Esophagus squamous epithelium (tissue), 4 donors: ENCODE results near the gene TCF12.

ENCODE experiments used
- POLR2A ChIP-seq, 4 donors: fragments of 450-650 bp; IDR thresholded peaks; one replicate each; pipeline ENCODE4 v1.6.1; 2017; ENCODE audit warnings: antibody characterized with exemption in 4 of 4, mild to moderate bottlenecking in 4 of 4, moderate library complexity in 3 of 4
- TF ChIP-seq, protein P1 (sequence below), 6 experiments: fragments of 450-650 bp in 4 of 6; fragments of 200-600 bp in 2 of 6; sonication (generic) in 2 of 6; IDR thresholded peaks; one replicate each; pipeline ENCODE4 v1.5.1; 2016 to 2019; ENCODE audit warnings: antibody characterized with exemption in 6 of 6, mild to moderate bottlenecking in 4 of 6, moderate library complexity in 4 of 6

DNA sequence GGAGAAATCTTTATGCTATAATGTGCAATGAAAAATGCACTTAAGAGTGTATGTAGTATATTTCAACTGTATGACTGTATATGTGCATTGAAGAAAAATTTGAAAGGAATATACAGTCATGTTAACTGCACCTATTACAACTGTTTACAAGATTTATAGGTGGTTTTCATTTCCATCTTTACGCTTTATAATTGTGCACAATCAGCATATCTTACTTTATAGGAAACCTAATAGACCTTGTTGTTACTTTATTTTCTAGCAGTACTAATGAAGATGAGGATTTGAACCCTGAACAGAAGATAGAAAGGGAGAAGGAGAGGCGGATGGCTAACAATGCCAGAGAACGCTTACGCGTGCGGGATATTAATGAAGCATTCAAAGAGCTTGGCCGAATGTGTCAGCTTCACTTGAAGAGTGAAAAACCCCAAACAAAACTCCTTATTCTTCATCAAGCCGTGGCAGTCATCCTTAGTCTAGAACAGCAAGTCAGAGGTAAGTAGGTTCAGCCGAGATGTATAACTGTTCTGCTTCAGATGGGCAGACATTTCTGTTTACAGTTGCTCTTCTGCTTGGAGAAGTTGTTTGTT, 354.4 kb downstream of the TCF12 start:
- TF ChIP-seq, protein P1, sequence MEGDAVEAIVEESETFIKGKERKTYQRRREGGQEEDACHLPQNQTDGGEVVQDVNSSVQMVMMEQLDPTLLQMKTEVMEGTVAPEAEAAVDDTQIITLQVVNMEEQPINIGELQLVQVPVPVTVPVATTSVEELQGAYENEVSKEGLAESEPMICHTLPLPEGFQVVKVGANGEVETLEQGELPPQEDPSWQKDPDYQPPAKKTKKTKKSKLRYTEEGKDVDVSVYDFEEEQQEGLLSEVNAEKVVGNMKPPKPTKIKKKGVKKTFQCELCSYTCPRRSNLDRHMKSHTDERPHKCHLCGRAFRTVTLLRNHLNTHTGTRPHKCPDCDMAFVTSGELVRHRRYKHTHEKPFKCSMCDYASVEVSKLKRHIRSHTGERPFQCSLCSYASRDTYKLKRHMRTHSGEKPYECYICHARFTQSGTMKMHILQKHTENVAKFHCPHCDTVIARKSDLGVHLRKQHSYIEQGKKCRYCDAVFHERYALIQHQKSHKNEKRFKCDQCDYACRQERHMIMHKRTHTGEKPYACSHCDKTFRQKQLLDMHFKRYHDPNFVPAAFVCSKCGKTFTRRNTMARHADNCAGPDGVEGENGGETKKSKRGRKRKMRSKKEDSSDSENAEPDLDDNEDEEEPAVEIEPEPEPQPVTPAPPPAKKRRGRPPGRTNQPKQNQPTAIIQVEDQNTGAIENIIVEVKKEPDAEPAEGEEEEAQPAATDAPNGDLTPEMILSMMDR (IDR thresholded peaks at IDR 0.05) = no peak
- TF ChIP-seq POLR2A (IDR thresholded peaks at IDR 0.05) = no peak
